Mammary epithelial cell (primary cell): ENCODE results near the gene KCNJ3.

Source experiments
- EZH2 ChIP-seq: IDR thresholded peaks from 2 replicates; pipeline ENCODE4 v1.6.1; 2012; ENCODE audit warnings: low read length, inconsistent platforms, borderline replicate concordance
- TF ChIP-seq, protein P1 (sequence below), 2 donors: IDR thresholded peaks in 1 of 2; conservative IDR thresholded peaks in 1 of 2; 2 replicates each; pipeline ENCODE4 v1.5.1; 2011 to 2012; ENCODE audit warnings: inconsistent platforms in 2 of 2, low read length in 2 of 2, mild to moderate bottlenecking in 2 of 2, control low read depth in 1 of 2, low read depth in 1 of 2; ENCODE audit not compliant: insufficient read depth in 1 of 2; ENCODE audit errors: extremely low read depth in 1 of 2

DNA sequence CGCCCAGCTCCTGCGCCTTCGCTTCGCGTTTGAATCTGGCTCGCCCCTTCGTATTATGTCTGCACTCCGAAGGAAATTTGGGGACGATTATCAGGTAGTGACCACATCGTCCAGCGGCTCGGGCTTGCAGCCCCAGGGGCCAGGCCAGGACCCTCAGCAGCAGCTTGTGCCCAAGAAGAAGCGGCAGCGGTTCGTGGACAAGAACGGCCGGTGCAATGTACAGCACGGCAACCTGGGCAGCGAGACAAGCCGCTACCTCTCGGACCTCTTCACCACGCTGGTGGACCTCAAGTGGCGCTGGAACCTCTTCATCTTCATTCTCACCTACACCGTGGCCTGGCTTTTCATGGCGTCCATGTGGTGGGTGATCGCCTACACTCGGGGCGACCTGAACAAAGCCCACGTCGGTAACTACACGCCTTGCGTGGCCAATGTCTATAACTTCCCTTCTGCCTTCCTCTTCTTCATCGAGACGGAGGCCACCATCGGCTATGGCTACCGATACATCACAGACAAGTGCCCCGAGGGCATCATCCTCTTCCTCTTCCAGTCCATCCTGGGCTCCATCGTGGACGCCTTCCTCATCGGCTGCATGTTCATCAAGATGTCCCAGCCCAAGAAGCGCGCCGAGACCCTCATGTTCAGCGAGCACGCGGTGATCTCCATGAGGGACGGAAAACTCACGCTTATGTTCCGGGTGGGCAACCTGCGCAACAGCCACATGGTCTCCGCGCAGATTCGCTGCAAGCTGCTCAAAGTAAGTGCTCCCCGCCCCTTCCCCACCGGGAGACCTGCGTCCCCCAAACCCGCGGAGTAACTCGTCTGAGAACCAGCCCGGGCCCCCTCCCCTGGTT is 453 bp downstream of the KCNJ3 start:
- TF ChIP-seq, protein P1, sequence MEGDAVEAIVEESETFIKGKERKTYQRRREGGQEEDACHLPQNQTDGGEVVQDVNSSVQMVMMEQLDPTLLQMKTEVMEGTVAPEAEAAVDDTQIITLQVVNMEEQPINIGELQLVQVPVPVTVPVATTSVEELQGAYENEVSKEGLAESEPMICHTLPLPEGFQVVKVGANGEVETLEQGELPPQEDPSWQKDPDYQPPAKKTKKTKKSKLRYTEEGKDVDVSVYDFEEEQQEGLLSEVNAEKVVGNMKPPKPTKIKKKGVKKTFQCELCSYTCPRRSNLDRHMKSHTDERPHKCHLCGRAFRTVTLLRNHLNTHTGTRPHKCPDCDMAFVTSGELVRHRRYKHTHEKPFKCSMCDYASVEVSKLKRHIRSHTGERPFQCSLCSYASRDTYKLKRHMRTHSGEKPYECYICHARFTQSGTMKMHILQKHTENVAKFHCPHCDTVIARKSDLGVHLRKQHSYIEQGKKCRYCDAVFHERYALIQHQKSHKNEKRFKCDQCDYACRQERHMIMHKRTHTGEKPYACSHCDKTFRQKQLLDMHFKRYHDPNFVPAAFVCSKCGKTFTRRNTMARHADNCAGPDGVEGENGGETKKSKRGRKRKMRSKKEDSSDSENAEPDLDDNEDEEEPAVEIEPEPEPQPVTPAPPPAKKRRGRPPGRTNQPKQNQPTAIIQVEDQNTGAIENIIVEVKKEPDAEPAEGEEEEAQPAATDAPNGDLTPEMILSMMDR (conservative IDR thresholded peaks at IDR 0.05 in 1 of 2, IDR thresholded peaks at IDR 0.05 in 1 of 2; ENCODE audit: extremely low read depth in 1 of 2, insufficient read depth in 1 of 2, low read depth in 1 of 2, low read length in 2 of 2) = no peak
- TF ChIP-seq EZH2 = peak; percentile 81
